Stimulated activated CD4-positive, alpha-beta T cell treated with anti-CD3 and anti-CD28 coated beads, TNF-alpha, amount 100 ng/mL, for 4 hours (primary cell): ENCODE results near the gene YIPF1.
A peak's percentile ranks its signal among the peaks of the same experiment; 100 is the strongest.

Experiments used
- DNase-seq, 3 experiments: peaks; one replicate each; pipeline ENCODE4 v3.0.0-alpha.2; 2020; ENCODE audit warnings: low read depth in 3 of 3

Gene YIPF1

GRCh38 chr1:53889304-53890298, at the start of gene YIPF1:
YIPF1 (minus strand) TSS chr1:53889797; CDS start chr1:53888937, 860 bp downstream.
- DNase-seq, result peak; percentile 66 to 79 (median 71)

GRCh38 chr1:53938136-53938830, 48.7 kb upstream of the YIPF1 start:
- DNase-seq, result no peak

DNA sequence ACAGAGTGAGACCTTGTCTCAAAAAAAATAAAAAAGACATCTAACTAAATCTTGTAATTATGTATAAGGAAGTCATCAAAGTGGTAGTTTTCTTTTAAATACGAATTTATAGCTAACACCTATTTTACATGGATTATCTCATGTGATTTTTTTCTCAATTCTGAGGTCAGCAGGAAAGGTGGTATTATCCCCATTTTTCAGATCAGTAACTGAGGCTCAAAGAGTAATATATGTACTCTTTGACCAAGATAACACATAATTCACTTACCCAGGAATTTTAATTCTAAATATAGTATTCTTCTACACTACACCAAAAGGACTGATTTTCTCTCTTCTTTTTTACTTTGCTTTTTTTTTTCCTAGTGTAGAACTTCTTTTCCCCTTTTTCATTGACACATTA, 46.8 kb upstream of the YIPF1 start:
- DNase-seq, result no peak

DNA sequence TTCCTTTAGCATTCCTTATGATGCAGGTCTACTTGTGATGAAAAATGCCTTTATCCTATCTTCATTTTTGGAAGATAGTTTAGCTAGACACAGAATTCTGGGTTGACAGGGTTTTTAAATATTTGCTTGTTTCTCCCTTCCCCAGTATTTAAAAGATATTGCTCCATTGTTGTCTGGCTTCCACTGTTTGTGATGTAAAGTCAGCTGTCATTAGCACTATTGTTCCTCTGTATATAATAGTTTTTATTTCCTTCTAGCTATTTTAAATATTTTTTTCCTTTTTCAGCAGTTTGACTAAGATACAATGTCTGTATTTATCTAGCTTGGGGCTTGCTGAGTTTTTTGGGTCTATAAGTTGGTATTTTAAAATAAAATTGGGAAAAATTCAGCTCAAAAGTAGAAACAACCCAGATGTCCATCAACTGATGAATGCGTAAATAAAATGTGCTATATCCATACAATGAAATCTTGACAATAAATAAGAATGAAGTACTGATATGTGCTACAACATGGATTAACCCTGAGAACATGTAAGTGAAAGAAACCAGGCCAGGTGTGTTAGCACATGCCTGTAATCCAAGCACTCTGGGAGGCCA, 44.7 kb upstream of the YIPF1 start:
- no peak for DNase-seq

DNA sequence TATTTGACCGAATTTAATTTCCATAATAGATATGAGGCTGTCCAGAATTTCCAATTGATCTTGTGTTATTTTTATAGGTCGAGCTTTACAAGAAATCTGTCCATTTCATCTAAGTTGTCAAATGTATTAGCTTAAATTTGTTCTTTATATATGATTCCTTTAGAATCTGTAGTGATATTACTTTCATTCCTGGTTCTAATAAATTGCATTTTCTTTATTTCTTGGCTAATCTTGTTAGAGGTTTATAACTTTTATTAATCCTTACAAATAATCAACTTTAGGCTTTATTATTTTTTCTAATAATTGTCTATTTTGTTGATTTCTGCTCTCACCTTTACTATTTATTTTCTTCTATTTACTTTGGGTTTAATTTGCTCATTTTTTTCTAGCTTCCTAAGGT, 41.9 kb upstream of the YIPF1 start:
- no peak for DNase-seq

- no peak for DNase-seq
Measured at GRCh38 chr1:53930932-53931331, 41.3 kb upstream of the YIPF1 start.

GRCh38 chr1:53929246-53929960, 39.8 kb upstream of the YIPF1 start:
- DNase-seq, result no peak

DNA sequence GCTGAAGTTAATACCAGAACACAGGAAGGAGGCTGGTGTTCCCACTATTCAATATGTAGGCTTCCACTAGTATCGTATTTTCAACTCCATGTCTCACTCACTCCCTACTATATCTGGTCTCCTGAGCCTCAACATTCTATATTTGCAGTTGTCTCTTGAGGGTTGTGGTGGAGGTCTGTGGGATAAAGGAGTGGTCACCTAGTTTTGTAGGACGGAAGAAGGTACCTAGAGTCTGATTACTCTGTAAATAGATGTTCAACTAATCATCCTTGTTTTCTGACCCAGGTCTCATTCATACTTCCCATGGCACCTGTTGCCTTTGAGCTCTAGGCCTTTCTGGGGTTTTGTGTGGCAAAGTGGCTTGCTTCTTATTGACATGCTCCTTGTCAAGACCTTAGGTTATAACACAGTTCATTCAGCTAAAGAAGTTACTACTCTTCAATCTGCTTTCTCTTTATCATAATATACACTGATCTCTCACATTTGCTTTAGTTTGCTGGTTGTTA, 37.8 kb upstream of the YIPF1 start:
- no peak for DNase-seq

DNA sequence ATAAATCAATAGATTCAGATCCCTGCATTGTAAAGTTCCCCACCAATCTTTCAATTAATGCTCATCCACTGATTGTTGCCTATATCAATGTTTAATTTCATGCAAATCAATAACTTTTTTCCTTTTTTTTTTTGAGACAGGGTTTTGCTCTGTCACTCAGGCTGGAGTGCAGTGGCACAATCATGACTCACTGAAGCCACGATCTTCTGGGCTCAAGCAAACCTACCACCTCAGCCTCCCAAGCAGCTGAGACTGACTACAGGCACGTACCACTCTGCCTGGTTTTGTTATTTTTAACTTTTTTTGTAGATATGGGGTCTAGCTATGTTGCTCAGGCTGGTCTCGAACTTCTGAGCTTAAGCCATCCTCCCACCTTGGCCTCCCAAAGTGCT, 30.1 kb upstream of the YIPF1 start:
- no peak for DNase-seq

DNA sequence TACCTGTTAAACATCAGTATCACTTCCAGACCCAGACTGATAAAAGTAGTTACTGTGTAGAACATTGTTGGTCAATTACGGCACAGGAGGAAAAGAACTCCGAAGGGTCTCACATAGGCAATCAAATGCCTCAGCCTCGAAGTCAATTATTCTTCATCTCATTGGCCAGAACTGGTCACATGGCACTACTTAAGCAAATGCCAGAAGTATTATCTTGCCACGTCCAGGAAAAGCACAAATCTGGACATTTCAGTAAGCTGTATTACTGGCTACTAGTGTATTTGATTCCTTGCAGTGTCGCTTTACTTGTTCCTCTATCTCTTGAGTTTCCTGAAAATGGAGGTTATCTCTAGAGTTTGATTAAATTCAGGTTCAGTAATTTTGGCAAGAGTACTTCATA, 28.7 kb upstream of the YIPF1 start:
- DNase-seq, result no peak

DNA sequence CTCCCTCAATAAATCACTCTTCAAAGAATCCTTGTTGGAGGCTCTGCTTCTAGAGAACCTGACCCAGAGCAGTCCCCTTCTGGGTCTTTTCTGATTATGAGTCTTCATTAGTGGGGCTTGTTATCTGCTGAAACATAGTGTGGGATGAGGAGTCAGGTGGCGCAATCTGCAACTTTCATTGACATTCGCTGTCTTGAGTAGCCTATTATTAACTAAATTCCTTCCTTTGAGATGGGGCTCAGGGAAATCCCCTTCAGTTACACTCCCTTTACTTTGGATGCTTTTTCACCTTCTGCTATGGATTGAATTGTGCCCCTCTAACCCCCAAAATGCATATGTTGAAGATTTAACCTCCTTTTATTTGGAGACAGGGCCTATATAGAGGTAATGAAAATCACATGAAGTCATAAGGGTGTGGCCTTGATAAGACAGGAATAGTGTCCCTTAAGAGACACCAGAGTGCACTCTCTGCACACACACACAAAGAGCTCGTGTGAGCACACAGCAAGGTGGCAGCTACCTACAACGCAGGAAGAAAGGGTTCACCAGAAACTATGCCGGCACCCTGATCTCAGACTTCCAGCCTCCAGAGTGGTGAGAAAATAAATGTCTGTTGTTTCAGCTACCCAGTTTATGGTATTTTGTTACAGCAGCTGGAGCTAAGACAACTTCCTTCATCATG, 23.9 kb upstream of the YIPF1 start:
- DNase-seq, result no peak

DNA sequence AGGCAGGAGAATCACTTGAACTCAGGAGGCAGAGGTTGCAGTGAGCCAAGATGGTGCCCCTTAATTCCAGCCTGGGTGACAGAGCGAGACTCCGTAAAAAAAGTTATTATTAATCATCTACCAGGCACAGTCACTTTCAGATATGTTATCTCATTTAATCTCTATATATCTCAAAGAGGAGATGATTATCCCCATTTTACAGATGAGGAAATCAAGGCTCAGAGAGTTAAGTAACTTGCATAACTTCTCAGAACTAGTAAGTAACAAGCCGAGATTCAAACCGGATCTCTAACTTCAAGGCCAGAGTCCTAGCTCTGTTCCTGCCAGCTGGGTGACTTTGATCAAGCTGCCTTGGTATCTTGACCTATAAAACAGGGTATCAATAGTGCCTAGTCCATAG, 21.8 kb upstream of the YIPF1 start:
- DNase-seq, result no peak

- DNase-seq, result no peak
Measured at GRCh38 chr1:53909946-53910345, 20.3 kb upstream of the YIPF1 start.

DNA sequence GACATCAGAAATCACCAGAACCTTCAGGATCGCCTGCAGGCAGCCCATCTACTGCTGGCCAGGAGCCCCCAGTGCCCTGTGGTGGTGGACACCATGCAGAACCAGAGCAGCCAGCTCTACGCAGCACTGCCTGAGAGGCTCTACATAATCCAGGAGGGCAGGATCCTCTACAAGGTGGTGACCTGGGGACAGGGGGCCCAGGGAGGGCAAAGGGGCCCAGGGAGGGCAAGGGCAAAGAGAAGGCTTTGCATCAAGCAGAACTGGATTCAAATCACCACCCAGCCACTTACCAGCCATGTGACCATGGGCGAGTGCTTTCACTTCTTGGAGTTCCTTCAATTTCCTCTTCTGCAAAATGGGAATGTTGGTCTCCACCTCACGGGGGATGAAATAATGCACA, 16.5 kb upstream of the YIPF1 start:
- DNase-seq, result no peak

DNA sequence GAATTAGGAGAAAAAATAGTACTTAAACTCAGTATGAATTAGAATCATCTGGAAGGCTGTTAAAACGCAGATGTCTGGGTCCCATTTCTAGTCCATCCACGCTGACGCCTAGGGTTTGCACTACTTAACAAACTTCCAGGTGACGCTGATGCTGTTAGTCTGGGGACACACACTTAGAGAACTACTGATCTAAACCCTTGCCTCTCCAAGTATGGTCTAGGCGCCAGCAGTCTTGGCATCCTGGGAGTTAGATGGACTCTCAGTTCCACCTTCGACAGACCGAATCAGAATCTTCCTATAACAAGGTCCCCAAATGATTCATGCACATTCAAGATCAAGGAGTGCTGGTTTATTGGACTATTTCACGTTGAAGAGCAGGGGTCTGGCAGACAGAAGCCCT, 15.9 kb upstream of the YIPF1 start:
- DNase-seq, result no peak

DNA sequence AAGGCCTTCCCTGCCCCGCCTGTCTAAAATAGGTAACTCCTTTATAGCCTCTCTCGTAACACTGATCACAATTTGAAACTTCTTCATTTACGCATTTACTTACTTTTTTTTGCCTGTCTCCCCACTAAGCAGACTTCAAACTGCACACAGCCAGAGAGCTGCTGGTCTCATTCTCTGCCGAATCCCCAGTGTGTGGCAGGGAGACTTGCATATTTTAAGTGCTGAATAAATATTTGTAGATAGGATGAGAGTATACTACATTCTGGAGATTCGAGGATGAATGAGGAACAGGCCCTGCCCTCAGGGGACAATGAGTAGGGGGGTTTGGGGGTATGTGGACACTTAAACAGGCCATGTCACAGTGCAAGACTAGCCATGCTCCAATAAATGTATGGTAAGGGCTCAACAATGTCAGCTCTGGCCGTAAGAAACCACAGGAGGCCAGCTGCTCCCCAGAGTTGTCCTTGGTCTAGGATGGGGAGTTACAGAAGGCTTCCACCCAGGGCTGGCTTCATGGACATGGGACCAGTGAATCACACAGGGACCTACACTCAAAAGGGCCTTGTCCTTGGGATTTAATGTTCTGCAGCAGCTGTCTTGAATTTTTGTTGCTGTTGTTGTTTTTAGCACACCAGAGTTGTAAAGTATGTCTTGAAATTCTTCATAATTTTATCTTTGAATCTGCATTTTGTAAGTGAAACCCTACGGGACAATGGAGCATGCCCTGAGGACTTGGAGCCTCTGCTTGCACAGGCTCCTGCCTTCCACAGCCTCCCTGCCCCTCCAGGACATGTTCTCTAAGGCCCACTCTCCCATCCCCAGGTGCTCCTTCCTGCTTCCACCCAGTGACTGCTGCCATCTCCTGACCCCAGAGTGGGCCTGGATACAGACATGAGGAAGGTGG, 12.9 kb upstream of the YIPF1 start:
- no peak for DNase-seq

GRCh38 chr1:53899708-53900107, 10.1 kb upstream of the YIPF1 start:
- DNase-seq, result no peak

DNA sequence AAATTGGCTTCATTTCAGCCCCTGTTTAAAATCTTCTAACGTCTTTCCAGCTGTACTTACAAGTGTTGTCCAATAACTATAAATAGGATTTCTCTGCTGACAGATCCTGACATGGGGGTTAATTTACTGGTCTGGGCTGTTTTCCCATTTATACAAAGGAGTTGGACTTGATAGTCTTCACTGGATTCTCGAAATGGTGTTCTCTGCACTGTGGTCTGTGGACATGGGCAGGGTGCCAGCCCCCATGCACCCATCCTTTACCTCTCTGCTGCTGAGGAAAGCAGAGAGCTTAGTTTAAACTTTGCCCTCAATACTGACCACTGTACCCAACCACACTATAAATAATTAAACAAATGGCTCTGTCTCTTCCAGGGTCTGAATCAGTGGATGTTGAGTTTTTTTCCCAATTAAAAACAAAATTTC, 9.6 kb upstream of the YIPF1 start:
- no peak for DNase-seq

GRCh38 chr1:53896635-53897229, 7.1 kb upstream of the YIPF1 start:
- DNase-seq, result no peak

GRCh38 chr1:53895421-53895820, 5.8 kb upstream of the YIPF1 start:
- no peak for DNase-seq
